GM19468 (cell line): ENCODE measurements around the gene GRM6.

Experiments used
- ATAC-seq: cut with Tn5 transposase; IDR thresholded peaks from one replicate; pipeline ENCODE4 v1.9.1; 2021; ENCODE audit warnings: mild to moderate bottlenecking, moderate library complexity, moderate number of reproducible peaks; ENCODE audit not compliant: unreplicated experiment; ENCODE audit errors: extremely low read depth

The GRM6 gene

DNA sequence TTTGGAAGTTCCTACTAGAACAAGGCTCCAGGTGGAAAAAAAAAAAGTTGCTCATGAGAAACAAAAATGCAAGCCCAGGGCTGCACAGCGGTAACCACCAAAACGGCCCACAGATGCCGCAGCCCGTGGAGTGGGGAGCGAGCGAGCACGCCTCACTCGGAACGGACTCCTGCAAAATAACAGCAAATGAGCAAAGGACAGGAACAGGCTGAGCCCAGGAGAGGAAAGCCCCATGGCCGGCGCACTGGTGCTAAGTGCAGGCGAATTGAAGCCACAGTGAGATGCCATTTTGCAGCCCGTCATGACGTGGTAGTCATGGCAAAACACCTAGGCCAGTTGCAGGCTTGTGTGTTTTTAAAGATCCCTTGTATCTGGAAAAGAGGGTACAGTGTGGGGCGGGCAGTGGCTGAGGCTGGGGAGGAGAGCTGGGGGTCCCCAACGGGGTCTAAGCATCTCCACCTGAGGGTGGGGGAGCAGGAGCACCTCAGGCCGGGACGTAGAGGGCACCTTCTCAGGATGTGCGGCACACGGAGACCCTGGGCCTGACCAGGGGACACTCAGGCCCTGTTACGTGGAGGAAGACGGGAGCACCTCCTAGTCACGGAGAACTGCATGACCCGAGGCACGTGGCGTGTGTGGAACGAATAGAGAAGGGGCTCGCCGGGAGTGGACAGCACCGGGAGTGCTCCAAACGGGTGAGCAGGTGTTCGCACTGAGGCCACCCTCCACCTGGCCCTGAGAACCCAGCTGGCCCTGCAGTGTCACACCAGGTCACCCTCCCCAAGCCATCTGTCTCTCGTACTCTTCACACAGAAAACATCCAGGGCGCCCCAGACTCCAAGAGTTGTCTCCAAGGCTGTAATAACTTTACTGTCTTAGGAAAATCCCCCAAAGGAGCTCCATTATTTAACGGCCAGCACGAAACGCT is 10.7 kb downstream of the GRM6 start:
- ATAC-seq = no peak

DNA sequence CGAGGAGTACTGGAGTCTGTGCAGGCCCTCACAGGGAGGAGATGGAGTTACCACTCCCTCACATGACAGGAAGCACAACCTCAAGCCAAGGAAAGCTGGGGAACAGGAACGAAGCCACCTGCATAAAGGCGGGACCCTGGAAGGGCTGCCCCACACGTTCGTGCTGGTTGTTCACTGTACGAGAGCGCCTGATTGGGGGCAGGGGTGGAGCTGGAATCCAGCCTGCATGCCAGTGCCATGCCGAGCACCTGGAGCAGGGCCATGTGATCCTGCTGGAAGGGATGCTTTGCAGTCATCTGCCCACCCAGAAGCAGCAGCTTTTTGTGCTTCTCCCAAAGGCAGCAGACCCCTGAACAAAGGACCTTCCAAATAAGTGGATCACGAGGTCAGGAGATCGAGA is 11.4 kb downstream of the GRM6 start:
- ATAC-seq = no peak

DNA sequence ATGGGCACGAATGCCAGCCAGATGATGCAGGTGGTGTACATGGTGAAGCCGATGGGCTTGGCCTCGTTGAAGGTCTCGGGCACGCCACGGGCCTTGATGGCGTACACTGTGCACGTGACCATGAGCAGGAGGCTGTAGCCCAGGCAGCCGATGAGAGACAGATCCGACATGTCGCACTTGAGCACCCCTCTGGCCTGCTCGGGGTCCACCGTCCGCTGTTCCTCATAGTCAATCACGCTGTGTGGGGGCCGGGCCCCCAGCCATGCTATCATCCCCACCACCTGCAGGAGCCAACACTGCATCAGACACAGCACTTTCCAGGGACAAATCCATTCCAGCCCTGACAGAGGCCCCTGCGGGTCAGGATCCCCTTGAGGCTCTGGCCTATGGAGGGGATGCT is 12.2 kb downstream of the GRM6 start:
- no peak for ATAC-seq

DNA sequence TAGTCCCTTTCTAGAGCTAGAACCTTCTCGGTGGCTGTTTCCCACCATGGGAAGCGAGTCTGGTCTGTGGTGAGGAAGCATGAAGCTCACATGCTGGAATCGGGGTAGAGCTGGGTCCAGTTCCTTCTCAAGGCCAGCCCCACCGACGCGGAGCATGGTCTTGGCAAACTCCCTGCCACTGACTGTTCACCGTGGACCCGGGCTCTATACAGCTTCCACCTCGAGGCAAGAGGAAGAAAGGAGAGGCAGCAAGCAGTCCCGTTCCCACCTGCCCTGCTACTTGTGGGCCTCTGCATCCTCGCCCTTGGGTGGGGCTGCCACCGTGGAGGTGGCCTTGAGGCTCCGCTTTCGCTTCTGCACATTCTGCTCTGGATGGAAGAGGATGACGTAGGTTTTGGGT is 13.7 kb downstream of the GRM6 start:
- ATAC-seq = no peak

DNA sequence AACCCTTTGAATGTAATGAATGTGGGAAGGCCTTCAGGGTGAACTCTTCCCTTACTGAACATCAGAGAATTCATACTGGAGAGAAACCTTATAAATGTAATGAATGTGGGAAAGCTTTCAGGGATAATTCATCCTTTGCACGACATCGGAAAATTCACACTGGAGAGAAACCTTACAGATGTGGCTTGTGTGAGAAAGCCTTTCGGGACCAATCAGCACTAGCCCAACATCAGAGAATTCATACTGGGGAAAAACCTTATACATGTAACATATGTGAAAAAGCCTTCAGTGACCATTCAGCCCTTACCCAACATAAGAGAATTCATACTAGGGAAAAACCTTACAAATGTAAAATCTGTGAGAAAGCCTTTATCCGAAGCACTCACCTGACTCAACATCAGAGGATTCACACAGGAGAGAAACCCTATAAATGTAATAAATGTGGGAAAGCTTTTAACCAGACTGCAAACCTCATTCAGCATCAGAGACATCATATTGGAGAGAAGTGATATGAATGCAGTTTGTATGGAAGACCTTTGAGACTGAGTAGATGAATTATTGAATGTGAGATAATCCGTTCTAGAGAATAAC is 29.6 kb downstream of the GRM6 start:
- ATAC-seq = no peak

DNA sequence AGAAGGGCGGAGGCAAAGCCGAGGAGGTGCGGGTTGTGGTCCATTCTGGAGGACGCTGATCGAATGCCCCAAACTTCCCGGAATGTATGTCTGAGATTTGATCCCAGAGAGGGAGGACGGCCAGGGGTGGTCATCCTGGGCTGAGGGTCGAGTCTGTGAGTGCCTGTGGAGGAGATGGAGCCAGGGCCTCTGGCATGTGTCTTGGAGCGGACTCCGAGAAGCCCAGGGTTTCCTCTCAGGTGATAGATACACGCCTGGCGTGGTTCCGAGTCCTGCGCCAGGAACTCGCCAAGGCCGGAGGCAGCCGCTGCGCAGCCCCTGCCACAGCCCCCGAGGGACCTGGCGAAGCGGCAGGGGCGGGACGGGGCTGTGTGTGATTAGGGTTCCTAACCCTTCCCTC is 53.8 kb downstream of the GRM6 start:
- ATAC-seq = no peak

DNA sequence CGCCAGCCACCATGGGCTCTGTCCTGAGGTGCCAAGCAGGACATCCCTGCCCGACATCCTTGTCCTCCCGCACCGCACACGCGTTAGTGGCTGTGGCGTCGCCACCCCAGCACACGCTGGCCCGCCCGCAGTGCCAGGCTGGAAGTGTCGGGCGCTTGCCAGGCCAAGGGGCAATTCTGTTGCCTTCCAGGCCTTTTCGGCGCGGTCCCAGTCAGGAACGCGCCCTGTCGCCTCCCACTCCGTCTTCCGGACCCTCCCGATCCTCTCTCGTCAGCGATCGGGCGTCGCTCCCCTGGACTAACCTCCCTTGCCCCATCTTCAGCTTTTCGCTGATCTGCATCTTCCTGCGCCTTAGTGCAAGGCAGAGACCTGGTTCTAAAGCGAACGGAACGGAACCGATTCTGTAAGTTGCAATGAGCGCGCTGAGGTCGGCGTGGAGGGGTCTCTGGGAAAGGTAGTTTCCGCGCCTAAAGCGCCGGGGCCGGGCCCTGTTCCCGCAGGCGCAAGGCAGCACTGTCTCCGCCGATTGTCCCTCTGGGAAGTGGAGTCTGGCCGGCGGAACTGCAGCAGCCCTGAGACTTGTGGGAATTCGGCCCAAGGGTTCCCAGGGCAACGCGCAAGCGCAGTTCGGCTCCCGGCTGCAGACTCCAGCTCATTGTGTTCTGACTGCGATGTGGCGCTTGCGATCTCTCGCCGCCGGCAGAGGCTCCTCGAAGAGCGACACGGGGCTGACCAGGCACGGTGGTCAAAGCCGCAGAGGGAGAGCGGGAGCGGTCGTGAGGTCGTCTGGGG is 54.4 kb downstream of the GRM6 start, which contains the start of gene ZNF454:
ZNF454 (plus strand) TSS at position 630 of the 792 bp plus-strand sequence. CDS start 1,594 bp downstream, outside the sequence.
- no peak for ATAC-seq

DNA sequence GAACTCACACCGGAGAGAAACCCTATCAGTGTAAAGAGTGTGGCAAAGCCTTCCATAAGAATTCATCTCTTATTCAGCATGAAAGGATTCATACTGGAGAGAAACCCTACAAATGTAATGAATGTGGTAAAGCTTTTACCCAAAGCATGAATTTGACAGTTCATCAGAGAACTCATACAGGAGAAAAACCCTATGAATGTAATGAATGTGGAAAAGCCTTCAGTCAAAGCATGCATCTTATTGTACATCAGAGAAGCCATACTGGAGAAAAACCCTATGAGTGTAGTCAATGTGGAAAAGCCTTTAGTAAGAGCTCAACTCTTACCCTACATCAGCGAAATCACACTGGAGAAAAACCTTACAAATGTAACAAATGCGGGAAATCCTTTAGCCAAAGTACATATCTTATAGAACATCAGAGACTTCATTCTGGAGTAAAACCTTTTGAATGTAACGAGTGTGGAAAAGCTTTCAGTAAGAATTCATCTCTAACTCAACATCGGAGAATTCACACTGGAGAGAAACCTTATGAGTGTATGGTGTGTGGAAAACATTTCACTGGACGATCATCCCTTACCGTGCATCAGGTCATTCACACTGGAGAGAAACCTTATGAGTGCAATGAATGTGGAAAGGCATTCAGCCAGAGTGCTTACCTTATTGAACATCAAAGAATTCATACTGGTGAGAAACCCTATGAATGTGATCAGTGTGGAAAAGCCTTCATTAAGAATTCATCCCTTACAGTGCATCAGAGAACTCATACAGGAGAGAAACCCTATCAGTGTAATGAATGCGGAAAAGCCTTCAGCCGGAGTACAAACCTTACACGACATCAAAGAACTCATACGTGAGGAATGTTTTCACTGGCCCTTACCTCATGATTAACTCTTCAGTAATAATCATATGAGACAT is 63.0 kb downstream of the GRM6 start:
- ATAC-seq = no peak
